Measurements from ENCODE around the gene TYRP1.

TYRP1 gene

DNA sequence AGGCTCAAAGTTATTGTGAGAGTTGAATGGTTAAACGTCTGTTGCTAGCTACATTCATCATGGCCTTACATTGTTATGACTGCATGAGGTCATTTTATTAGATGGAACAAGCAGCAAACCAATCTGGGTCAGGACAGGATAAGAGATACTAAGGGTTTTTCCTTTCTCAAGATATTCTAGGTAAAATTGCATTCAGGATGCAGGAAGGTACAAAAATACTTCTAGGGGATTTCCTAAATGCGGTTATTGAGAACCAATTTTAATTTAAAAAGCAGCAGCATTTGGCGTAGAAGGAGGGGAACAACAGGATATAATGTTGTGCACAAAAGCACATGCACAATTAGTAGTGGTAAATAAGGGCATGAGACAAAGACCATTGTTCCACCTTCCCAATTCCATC lies 42.5 kb downstream of the TYRP1 start:
- no peaks in the 10 kb centered on the region for H3K27me3 ChIP-seq (replicated peaks; ENCODE audit: insufficient read depth, low read length)
- DNase-seq, result peak; percentile 53
- H2AFZ ChIP-seq (ENCODE audit: low read length), result no peak overlapping the region
- peak overlapping the region; percentile 42; the same call in 1 of the 2 replicates for H3K27ac ChIP-seq (ENCODE audit: low read length)
- TF ChIP-seq EZH2phosphoT487 (IDR thresholded peaks at IDR 0.05; ENCODE audit: low read length), result no peak
- no peak for TF ChIP-seq EZH2 (optimal IDR thresholded peaks at IDR 0.05; ENCODE audit: low read depth, low read length)
- TF ChIP-seq, protein P1, sequence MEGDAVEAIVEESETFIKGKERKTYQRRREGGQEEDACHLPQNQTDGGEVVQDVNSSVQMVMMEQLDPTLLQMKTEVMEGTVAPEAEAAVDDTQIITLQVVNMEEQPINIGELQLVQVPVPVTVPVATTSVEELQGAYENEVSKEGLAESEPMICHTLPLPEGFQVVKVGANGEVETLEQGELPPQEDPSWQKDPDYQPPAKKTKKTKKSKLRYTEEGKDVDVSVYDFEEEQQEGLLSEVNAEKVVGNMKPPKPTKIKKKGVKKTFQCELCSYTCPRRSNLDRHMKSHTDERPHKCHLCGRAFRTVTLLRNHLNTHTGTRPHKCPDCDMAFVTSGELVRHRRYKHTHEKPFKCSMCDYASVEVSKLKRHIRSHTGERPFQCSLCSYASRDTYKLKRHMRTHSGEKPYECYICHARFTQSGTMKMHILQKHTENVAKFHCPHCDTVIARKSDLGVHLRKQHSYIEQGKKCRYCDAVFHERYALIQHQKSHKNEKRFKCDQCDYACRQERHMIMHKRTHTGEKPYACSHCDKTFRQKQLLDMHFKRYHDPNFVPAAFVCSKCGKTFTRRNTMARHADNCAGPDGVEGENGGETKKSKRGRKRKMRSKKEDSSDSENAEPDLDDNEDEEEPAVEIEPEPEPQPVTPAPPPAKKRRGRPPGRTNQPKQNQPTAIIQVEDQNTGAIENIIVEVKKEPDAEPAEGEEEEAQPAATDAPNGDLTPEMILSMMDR (IDR thresholded peaks at IDR 0.05; ENCODE audit: low read length), result no peak
- H4K20me1 ChIP-seq (ENCODE audit: insufficient read depth, low read length), result no peaks in the 10 kb centered on the region
- H3F3A ChIP-seq (ENCODE audit: insufficient read depth, low read length), result no peaks in the 10 kb centered on the region
- H3K36me3 ChIP-seq (replicated peaks; ENCODE audit: insufficient read depth, low read length), result no peaks in the 10 kb centered on the region
- H3K79me2 ChIP-seq (ENCODE audit: low read length), result no peaks in the 10 kb centered on the region
- no peak overlapping the region for H3K9ac ChIP-seq (ENCODE audit: low read length)
- peak overlapping the region; percentile 16; the same call in 1 of the 2 replicates for H3K4me2 ChIP-seq (ENCODE audit: low read depth, low read length)
- no peaks in the 10 kb centered on the region for H3K9me2 ChIP-seq (replicated peaks; ENCODE audit: insufficient read depth, low read length)
- H3K9me3 ChIP-seq (replicated peaks; ENCODE audit: insufficient read depth, low read length), result no peaks in the 10 kb centered on the region
- H3K4me1 ChIP-seq (ENCODE audit: low read length), result peaks cover 10% of the 10 kb centered on the region
- H3K4me3 ChIP-seq (ENCODE audit: low read length), result no peak overlapping the region

- Histone ChIP-seq H3F3A (ENCODE audit: insufficient read depth, low read length) (no peaks in the 10 kb centered on the region), H3K9me3 (replicated peaks; ENCODE audit: insufficient read depth, low read length) (no peaks in the 10 kb centered on the region), H2AFZ (ENCODE audit: low read length) (no peak overlapping the region), H4K20me1 (ENCODE audit: insufficient read depth, low read length) (no peaks in the 10 kb centered on the region), H3K4me3 (ENCODE audit: low read length) (no peak overlapping the region), H3K27ac (ENCODE audit: low read length) (no peak overlapping the region), H3K4me1 (ENCODE audit: low read length) (peaks cover 10% of the 10 kb centered on the region), H3K27me3 (replicated peaks; ENCODE audit: insufficient read depth, low read length) (no peaks in the 10 kb centered on the region), H3K9me2 (replicated peaks; ENCODE audit: insufficient read depth, low read length) (no peaks in the 10 kb centered on the region), H3K79me2 (ENCODE audit: low read length) (no peaks in the 10 kb centered on the region), H3K9ac (ENCODE audit: low read length) (no peak overlapping the region), H3K36me3 (replicated peaks; ENCODE audit: insufficient read depth, low read length) (no peaks in the 10 kb centered on the region), H3K4me2 (ENCODE audit: low read depth, low read length) (no peak overlapping the region)
- TF ChIP-seq, protein P1 (IDR thresholded peaks at IDR 0.05; ENCODE audit: low read length), result no peak
- TF ChIP-seq EZH2phosphoT487 (IDR thresholded peaks at IDR 0.05; ENCODE audit: low read length), result no peak
- TF ChIP-seq EZH2 (optimal IDR thresholded peaks at IDR 0.05; ENCODE audit: low read depth, low read length), result no peak
- DNase-seq, result no peak
Observed at GRCh38 chr9:12737871-12738270, 44.7 kb downstream of the TYRP1 start.

- TF ChIP-seq, protein P1 (IDR thresholded peaks at IDR 0.05; ENCODE audit: low read length), result no peak
- TF ChIP-seq EZH2 (optimal IDR thresholded peaks at IDR 0.05; ENCODE audit: low read depth, low read length) (no peak), EZH2phosphoT487 (IDR thresholded peaks at IDR 0.05; ENCODE audit: low read length) (no peak)
- no peaks in the 10 kb centered on the region for H3K79me2 ChIP-seq (ENCODE audit: low read length)
- no peak overlapping the region for H3K27ac ChIP-seq (ENCODE audit: low read length)
Observed at GRCh38 chr9:12739014-12739652, 45.9 kb downstream of the TYRP1 start.

More at GRCh38 chr9:12739014-12739652, 45.9 kb downstream of the TYRP1 start:
- no peak overlapping the region for H2AFZ ChIP-seq (ENCODE audit: low read length)
- no peaks in the 10 kb centered on the region for H3K9me2 ChIP-seq (replicated peaks; ENCODE audit: insufficient read depth, low read length)
- no peak overlapping the region for H3K4me2 ChIP-seq (ENCODE audit: low read depth, low read length)
- H4K20me1 ChIP-seq (ENCODE audit: insufficient read depth, low read length), result no peaks in the 10 kb centered on the region
- H3F3A ChIP-seq (ENCODE audit: insufficient read depth, low read length), result no peaks in the 10 kb centered on the region
- H3K36me3 ChIP-seq (replicated peaks; ENCODE audit: insufficient read depth, low read length), result no peaks in the 10 kb centered on the region
- H3K9ac ChIP-seq (ENCODE audit: low read length), result no peak overlapping the region
- no peaks in the 10 kb centered on the region for H3K27me3 ChIP-seq (replicated peaks; ENCODE audit: insufficient read depth, low read length)
- DNase-seq, result no peak
- H3K4me1 ChIP-seq (ENCODE audit: low read length), result peaks cover 10% of the 10 kb centered on the region
- no peaks in the 10 kb centered on the region for H3K9me3 ChIP-seq (replicated peaks; ENCODE audit: insufficient read depth, low read length)
- no peak overlapping the region for H3K4me3 ChIP-seq (ENCODE audit: low read length)

Measured in MM.1S (cell line).